Measurements from ENCODE around the gene PNLIP.

PNLIP gene

GRCh38 chr10:116522803-116523381, 22.8 kb upstream of the PNLIP start:
- Histone ChIP-seq H3K4me3 (no peak overlapping the region), H3K27me3 (peaks cover 0 to 12% of the 10 kb centered on the region in 2 donors), H3K4me1 (no peaks in the 10 kb centered on the region), H3K27ac (no peak overlapping the region), H3K9me3 (no peaks in the 10 kb centered on the region), H3K36me3 (no peaks in the 10 kb centered on the region)
- intact Hi-C loops (cut with DNase I; ENCODE audit: low total_unique reads), result no loop called here
- TF ChIP-seq, protein P1, sequence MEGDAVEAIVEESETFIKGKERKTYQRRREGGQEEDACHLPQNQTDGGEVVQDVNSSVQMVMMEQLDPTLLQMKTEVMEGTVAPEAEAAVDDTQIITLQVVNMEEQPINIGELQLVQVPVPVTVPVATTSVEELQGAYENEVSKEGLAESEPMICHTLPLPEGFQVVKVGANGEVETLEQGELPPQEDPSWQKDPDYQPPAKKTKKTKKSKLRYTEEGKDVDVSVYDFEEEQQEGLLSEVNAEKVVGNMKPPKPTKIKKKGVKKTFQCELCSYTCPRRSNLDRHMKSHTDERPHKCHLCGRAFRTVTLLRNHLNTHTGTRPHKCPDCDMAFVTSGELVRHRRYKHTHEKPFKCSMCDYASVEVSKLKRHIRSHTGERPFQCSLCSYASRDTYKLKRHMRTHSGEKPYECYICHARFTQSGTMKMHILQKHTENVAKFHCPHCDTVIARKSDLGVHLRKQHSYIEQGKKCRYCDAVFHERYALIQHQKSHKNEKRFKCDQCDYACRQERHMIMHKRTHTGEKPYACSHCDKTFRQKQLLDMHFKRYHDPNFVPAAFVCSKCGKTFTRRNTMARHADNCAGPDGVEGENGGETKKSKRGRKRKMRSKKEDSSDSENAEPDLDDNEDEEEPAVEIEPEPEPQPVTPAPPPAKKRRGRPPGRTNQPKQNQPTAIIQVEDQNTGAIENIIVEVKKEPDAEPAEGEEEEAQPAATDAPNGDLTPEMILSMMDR (IDR thresholded peaks at IDR 0.05), result no peak
- no peak for DNase-seq

GRCh38 chr10:116524736-116525135, 21.0 kb upstream of the PNLIP start:
- intact Hi-C loops (cut with DNase I; ENCODE audit: low total_unique reads), result no loop called here
- H3K27ac ChIP-seq, result no peak overlapping the region

DNA sequence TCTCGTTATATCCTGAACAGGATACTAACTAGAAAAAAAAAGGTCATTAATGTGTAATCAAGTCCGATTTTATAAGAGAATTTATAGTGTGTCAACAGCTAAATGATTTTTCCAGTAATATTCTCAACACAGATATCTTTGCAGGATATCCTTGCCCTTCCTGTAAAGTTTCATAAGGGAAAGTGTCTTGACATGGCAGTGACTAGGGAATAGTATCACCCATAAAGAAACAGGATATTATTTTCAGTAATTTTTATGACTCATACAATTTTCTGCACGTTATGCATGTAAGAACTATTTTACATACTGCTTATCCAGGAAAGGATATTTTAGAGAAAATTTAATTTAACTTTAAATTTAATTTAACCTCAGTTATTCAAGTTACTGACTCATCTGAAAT, 19.5 kb upstream of the PNLIP start:
- Histone ChIP-seq H3K27ac (no peak overlapping the region), H3K4me3 (no peak overlapping the region), H3K27me3 (peaks cover 0 to 12% of the 10 kb centered on the region in 2 donors), H3K36me3 (no peaks in the 10 kb centered on the region), H3K4me1 (no peaks in the 10 kb centered on the region), H3K9me3 (no peaks in the 10 kb centered on the region)
- intact Hi-C loops (cut with DNase I; ENCODE audit: low total_unique reads), result no loop called here
- TF ChIP-seq, protein P1 (IDR thresholded peaks at IDR 0.05), result no peak
- no peak for DNase-seq

More at GRCh38 chr10:116524736-116525135, 21.0 kb upstream of the PNLIP start:
- Histone ChIP-seq H3K9me3 (no peaks in the 10 kb centered on the region), H3K4me3 (no peak overlapping the region), H3K27me3 (peaks cover 0 to 12% of the 10 kb centered on the region in 2 donors), H3K4me1 (no peaks in the 10 kb centered on the region), H3K36me3 (no peaks in the 10 kb centered on the region)
- TF ChIP-seq, protein P1 (IDR thresholded peaks at IDR 0.05), result no peak
- DNase-seq, result no peak

GRCh38 chr10:116536810-116537209, 8.9 kb upstream of the PNLIP start:
- no peak for DNase-seq
- Histone ChIP-seq H3K9me3 (no peaks in the 10 kb centered on the region), H3K27ac (no peak overlapping the region), H3K36me3 (no peaks in the 10 kb centered on the region), H3K27me3 (no peaks in the 10 kb centered on the region), H3K4me1 (no peaks in the 10 kb centered on the region), H3K4me3 (no peak overlapping the region)
- intact Hi-C loops (cut with DNase I; ENCODE audit: low total_unique reads), result no loop called here
- TF ChIP-seq, protein P1 (IDR thresholded peaks at IDR 0.05), result no peak

DNA sequence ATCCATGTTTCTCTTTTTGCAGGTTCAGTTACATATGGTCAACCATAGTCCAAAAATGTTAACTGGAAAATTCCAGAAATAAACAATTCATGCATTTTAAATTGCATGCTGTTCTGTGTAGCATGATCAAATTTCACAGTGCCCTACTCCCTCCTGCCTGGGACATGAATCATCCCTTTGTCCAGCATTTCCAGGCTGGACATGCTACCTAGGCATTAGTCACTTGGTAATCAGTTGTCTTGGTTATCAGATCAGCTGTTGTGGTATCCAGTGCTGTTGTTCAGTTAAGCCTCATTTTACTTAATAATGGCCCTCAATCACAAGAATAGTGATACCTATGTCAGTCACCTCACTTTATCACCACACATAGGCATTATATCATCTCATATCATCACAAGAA, 7.3 kb upstream of the PNLIP start:
- Histone ChIP-seq H3K27ac (no peak overlapping the region), H3K4me1 (no peaks in the 10 kb centered on the region), H3K4me3 (no peak overlapping the region), H3K36me3 (no peaks in the 10 kb centered on the region), H3K9me3 (no peaks in the 10 kb centered on the region), H3K27me3 (no peaks in the 10 kb centered on the region)
- intact Hi-C loops (cut with DNase I; ENCODE audit: low total_unique reads), result no loop called here
- TF ChIP-seq, protein P1 (IDR thresholded peaks at IDR 0.05), result no peak
- DNase-seq, result no peak

DNA sequence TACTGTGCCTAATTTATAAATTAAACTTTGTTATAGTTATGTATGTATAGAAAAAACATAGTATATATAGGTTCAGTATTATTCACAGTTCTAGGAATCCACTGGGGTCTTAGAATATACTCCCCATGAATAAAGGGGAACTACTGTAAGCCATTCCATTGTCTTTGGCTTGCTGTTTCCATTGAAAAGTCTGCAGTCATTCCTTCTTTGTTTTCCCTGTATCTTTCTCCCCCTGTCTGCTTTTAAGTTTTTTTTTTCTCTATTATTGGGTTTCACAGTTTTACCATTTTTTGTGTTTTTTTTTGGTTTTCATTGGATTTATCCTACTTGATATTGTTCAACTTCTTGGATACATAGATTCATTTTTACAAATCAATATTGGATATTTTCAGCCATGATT, 6.7 kb upstream of the PNLIP start:
- TF ChIP-seq, protein P1 (IDR thresholded peaks at IDR 0.05), result no peak
- no peaks in the 10 kb centered on the region for H3K9me3 ChIP-seq
- no peaks in the 10 kb centered on the region for H3K4me1 ChIP-seq
- H3K4me3 ChIP-seq, result no peak overlapping the region
- no peak overlapping the region for H3K27ac ChIP-seq
- no peaks in the 10 kb centered on the region for H3K27me3 ChIP-seq
- H3K36me3 ChIP-seq, result no peaks in the 10 kb centered on the region
- intact Hi-C loops (cut with DNase I; ENCODE audit: low total_unique reads), result no loop called here
- no peak for DNase-seq
